22Rv1 (cell line): Measurements from ENCODE around the gene SLC9A9.

Experiments
- CTCF ChIP-seq: fragments of 450-650 bp; IDR thresholded peaks from 2 replicates; pipeline ENCODE4 v1.5.1; 2017; ENCODE audit warnings: mild to moderate bottlenecking
- ZFX ChIP-seq: fragments of 450-650 bp; IDR thresholded peaks from 2 replicates; pipeline ENCODE4 v1.6.1; 2017; ENCODE audit warnings: antibody characterized with exemption, borderline replicate concordance

- no peak for TF ChIP-seq CTCF
- no peak for TF ChIP-seq ZFX
These were observed 196.2 kb downstream of the SLC9A9 start for GRCh38 chr3:143652118-143652517.
